Vagina (tissue), 2 donors: ENCODE results near the gene ARHGEF28. TPM values are rescaled to one million over a fixed set of nuclear protein-coding genes. Genes with fewer than 3 reads are reported as not detected.

Source experiments
- DNase-seq, 2 donors: peaks; one replicate each; pipeline ENCODE4 v3.0.0-alpha.2; 2017; ENCODE audit errors: extremely low spot score in 2 of 2
- H3K27ac ChIP-seq: fragments of 200-600 bp; sonication (generic); one replicate; pipeline ENCODE4 v1.5.1; 2019
- H3K27me3 ChIP-seq: fragments of 200-600 bp; sonication (generic); one replicate; pipeline ENCODE4 v1.5.1; 2019
- H3K36me3 ChIP-seq, 2 donors: fragments of 200-600 bp; sonication (generic); one replicate each; pipeline ENCODE4 v1.5.1; 2017 to 2019
- H3K4me1 ChIP-seq: fragments of 200-600 bp; sonication (generic); one replicate; pipeline ENCODE4 v1.5.1; 2019
- H3K4me3 ChIP-seq, 2 donors: fragments of 200-600 bp; sonication (generic); 1 replicate in 1 of 2; 2 replicates in 1 of 2; pipeline ENCODE4 v1.5.1; 2016 to 2019
- H3K9me3 ChIP-seq: fragments of 200-600 bp; sonication (generic); one replicate; pipeline ENCODE4 v1.5.1; 2019
- POLR2A ChIP-seq, 2 donors: fragments of 450-650 bp; IDR thresholded peaks; one replicate each; pipeline ENCODE4 v1.6.1; 2017; ENCODE audit warnings: antibody characterized with exemption in 2 of 2, mild to moderate bottlenecking in 2 of 2, moderate library complexity in 2 of 2
- POLR2AphosphoS5 ChIP-seq, 2 donors: sonication (generic); formaldehyde crosslinking; IDR thresholded peaks; one replicate each; pipeline ENCODE4 v1.9.0; 2017; ENCODE audit warnings: antibody characterized with exemption in 2 of 2, mild to moderate bottlenecking in 2 of 2, low read depth in 1 of 2; ENCODE audit not compliant: insufficient read depth in 1 of 2
- intact Hi-C: fragments of 100-400 bp; cut with DNase I; formaldehyde crosslinking; loops from one replicate; pipeline ENCODE4 v1.15.1; 2023
- total RNA-seq: library from RNA; depleted of rRNA; stranded (reverse); fragments of >200 nt; gene quantifications from one replicate; pipeline ENCODE4 v1.2.3, GENCODE V29; 2016
- TF ChIP-seq, protein P1 (sequence below), 3 experiments: fragments of 450-650 bp in 2 of 3; fragments of 200-600 bp in 1 of 3; sonication (generic) in 1 of 3; IDR thresholded peaks; one replicate each; pipeline ENCODE4 v1.5.1; 2017 to 2019; ENCODE audit warnings: antibody characterized with exemption in 3 of 3, mild to moderate bottlenecking in 2 of 3, moderate library complexity in 2 of 3

Gene ARHGEF28
- total RNA-seq, 1 donor from 2014 or later = 41.0 TPM

DNA sequence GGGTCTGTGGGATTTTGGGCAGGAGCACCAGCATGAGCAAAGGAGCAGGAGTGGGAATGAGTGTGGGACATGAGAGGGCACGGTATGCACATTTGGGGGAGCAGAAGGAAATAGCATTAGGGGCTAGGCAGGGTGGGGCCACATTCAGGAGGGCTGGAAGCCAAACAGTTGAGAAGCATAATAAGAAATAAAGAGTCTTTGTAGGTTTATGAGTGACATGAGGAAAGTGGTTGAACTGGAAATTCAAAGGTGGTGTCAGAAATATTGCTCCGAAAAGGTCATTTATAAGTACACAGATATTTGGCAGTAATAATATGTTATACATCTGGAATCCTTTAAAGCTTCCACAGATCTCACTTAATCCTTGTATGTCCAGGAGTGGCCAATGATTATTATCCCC lies 26.4 kb downstream of the ARHGEF28 start:
- H3K27me3 ChIP-seq = no peaks in the 10 kb centered on the region
- H3K4me1 ChIP-seq = peaks cover 18% of the 10 kb centered on the region
- DNase-seq = no peak
- no peak overlapping the region for H3K4me3 ChIP-seq
- H3K27ac ChIP-seq = no peak overlapping the region
- intact Hi-C loops = no loop called here
- TF ChIP-seq POLR2A (IDR thresholded peaks at IDR 0.05) (no peak), POLR2AphosphoS5 (IDR thresholded peaks at IDR 0.05; ENCODE audit: insufficient read depth in 1 of 2, low read depth in 1 of 2) (no peak)
- TF ChIP-seq, protein P1, sequence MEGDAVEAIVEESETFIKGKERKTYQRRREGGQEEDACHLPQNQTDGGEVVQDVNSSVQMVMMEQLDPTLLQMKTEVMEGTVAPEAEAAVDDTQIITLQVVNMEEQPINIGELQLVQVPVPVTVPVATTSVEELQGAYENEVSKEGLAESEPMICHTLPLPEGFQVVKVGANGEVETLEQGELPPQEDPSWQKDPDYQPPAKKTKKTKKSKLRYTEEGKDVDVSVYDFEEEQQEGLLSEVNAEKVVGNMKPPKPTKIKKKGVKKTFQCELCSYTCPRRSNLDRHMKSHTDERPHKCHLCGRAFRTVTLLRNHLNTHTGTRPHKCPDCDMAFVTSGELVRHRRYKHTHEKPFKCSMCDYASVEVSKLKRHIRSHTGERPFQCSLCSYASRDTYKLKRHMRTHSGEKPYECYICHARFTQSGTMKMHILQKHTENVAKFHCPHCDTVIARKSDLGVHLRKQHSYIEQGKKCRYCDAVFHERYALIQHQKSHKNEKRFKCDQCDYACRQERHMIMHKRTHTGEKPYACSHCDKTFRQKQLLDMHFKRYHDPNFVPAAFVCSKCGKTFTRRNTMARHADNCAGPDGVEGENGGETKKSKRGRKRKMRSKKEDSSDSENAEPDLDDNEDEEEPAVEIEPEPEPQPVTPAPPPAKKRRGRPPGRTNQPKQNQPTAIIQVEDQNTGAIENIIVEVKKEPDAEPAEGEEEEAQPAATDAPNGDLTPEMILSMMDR (IDR thresholded peaks at IDR 0.05) = no peak
- H3K9me3 ChIP-seq = no peaks in the 10 kb centered on the region
- no peaks in the 10 kb centered on the region for H3K36me3 ChIP-seq

DNA sequence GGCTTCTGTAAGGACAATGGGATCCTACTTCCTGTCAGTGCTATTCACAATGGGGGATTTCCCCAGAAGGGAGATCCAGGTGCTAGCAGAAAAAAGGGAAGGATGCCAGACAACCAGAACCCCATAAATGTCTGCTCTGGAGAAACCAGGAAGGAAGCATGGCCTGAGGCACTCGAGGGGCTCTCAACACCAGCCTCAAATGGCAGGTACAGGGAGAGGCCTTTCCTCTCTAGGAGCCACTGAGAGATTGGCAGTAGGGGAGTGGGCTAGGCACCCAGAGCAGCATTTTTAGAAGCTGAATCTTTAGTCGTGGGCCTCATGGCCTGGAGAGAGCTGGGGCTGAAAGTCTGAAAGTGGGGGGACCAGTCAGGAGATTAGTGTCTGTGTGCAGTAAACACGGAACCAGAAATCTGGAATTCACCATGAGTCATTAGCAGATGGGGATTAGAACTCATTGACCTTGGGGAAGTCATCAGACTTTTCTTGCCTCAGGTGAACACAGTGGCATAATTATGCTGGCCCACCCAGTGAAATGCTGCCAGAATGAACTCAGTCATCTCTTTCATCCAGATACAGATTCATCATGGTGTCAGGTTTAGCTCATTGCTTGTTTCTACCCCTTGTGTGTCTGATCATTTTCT lies 28.3 kb downstream of the ARHGEF28 start:
- H3K4me3 ChIP-seq = no peak overlapping the region
- peaks cover 18% of the 10 kb centered on the region for H3K4me1 ChIP-seq
- TF ChIP-seq, protein P1 (IDR thresholded peaks at IDR 0.05) = no peak
- no peak overlapping the region for H3K27ac ChIP-seq
- no peaks in the 10 kb centered on the region for H3K9me3 ChIP-seq
- DNase-seq = no peak
- no peaks in the 10 kb centered on the region for H3K36me3 ChIP-seq
- no peaks in the 10 kb centered on the region for H3K27me3 ChIP-seq
- intact Hi-C loops = no loop called here

DNA sequence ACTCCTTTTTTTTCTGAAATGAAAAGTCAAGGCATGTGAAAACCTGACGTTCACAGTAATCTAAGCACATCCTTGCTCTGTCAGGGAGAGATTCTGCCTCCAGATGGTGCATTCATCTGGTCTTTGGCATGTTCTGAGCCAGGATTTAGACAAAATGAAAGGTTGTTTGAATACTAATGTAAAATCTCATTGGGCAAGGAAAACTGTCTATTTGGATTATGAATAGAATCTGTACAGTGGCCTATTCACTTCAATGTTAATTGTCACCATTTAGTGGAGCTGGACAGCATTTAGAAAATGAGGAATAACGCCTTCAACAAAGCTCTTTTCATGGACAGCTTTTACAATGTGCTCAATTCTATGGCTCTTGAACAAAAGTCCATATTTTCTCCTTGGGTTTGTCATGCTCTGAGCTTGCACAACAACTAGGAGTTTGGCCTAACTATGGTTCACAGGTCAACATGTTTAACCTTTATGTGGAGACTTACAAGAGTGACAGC lies 28.9 kb downstream of the ARHGEF28 start:
- no peak for TF ChIP-seq POLR2A (IDR thresholded peaks at IDR 0.05)
- TF ChIP-seq, protein P1 (IDR thresholded peaks at IDR 0.05) = no peak
- no peak for TF ChIP-seq POLR2AphosphoS5 (IDR thresholded peaks at IDR 0.05; ENCODE audit: insufficient read depth in 1 of 2, low read depth in 1 of 2)
- no peak overlapping the region for H3K27ac ChIP-seq

DNA sequence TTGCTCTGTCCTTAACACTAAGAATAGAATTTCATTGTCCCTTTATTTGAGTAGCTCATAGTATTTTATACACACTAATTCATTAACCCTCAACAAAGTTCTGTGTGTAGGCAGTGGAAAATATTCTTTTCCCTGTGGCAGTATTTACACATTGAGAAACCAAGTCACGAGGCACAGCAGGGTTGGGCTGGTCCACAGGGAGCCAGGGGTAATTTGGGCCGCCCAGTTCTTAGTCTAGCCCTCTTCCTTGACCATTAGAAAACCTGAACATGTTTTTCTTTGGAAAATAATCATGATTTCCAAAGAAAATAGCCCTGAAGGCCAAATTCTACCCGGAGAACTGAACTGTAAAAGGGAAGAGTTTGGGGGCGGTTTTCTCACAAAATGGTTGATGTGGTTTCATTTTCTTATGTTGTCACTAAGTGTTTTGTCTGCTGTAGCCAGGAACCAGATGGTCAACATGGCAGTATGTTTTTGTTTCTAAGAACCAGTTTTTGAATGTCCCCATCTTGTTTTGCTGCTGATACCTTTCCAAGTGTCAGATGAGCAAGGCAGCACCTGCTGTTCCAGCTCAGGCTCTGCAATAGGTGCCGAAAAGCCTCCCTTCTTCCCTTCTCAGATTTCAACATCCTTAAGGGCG lies 29.6 kb downstream of the ARHGEF28 start:
- Histone ChIP-seq H3K27ac (no peak overlapping the region), H3K36me3 (no peaks in the 10 kb centered on the region), H3K27me3 (no peaks in the 10 kb centered on the region), H3K9me3 (no peaks in the 10 kb centered on the region), H3K4me1 (peaks cover 18% of the 10 kb centered on the region), H3K4me3 (no peak overlapping the region)
- DNase-seq = no peak
- TF ChIP-seq POLR2A (IDR thresholded peaks at IDR 0.05) = no peak
- no peak for TF ChIP-seq POLR2AphosphoS5 (IDR thresholded peaks at IDR 0.05; ENCODE audit: insufficient read depth in 1 of 2, low read depth in 1 of 2)
- TF ChIP-seq, protein P1 (IDR thresholded peaks at IDR 0.05) = no peak
- intact Hi-C loops = no loop called here

More for the DNA sequence above, 28.9 kb downstream of the ARHGEF28 start:
- Histone ChIP-seq H3K36me3 (no peaks in the 10 kb centered on the region), H3K4me1 (peaks cover 18% of the 10 kb centered on the region), H3K27me3 (no peaks in the 10 kb centered on the region), H3K4me3 (no peak overlapping the region), H3K9me3 (no peaks in the 10 kb centered on the region)
- no peak for DNase-seq
- intact Hi-C loops = no loop called here

DNA sequence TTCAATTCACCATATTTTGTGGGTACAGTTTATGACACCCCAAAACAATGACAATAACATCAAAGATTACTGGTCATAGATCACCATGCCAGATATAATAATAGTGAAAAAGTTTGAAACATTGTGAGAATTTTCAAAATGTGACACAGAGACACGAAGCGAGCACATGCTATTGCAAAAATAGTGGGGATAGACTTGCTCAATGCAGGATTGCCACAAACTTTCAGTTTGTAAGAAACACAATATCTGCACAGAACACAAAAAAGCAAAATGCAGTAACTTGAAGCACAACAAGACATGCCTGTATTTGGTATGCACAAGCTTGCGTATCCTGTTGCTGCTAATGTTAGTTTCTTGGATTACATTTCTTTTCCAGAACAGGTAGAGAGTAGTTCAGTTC lies 35.8 kb downstream of the ARHGEF28 start:
- no peak for DNase-seq
- TF ChIP-seq POLR2A (IDR thresholded peaks at IDR 0.05) (no peak), POLR2AphosphoS5 (IDR thresholded peaks at IDR 0.05; ENCODE audit: insufficient read depth in 1 of 2, low read depth in 1 of 2) (no peak)
- TF ChIP-seq, protein P1 (IDR thresholded peaks at IDR 0.05) = no peak
- H3K27ac ChIP-seq = no peak overlapping the region

More for the DNA sequence above, 35.8 kb downstream of the ARHGEF28 start:
- H3K36me3 ChIP-seq = no peaks in the 10 kb centered on the region
- no peak overlapping the region for H3K4me3 ChIP-seq
- H3K9me3 ChIP-seq = no peaks in the 10 kb centered on the region
- no peaks in the 10 kb centered on the region for H3K27me3 ChIP-seq
- intact Hi-C loops = loop anchor here (1.0 kb wide), 1 partner anchor 16 kb away; no protein-coding TSS in a partner anchor
- H3K4me1 ChIP-seq = no peaks in the 10 kb centered on the region
